ENCODE data around the gene ZNF385D.

The ZNF385D gene

GRCh38 chr3:21781355-21781754, 30.3 kb upstream of the ZNF385D start:
- H3K23ac ChIP-seq (ENCODE audit: low read length), result no peak overlapping the region
- H2BK12ac ChIP-seq (ENCODE audit: low read length), result no peak overlapping the region
- no CpG with 5 or more reads among the region's 2 CpGs for WGBS (ENCODE audit: extremely low coverage, insufficient coverage, insufficient read length)
- H3K4me3 ChIP-seq (ENCODE audit: low read depth, low read length), result no peak overlapping the region
- no peak overlapping the region for H3K14ac ChIP-seq (ENCODE audit: low read length)
- no peaks in the 10 kb centered on the region for H3K79me2 ChIP-seq (ENCODE audit: control insufficient read depth, insufficient read depth, low read length, poor library complexity)
- H4K12ac ChIP-seq (ENCODE audit: low read depth, low read length), result no peak overlapping the region
- H4K91ac ChIP-seq (ENCODE audit: low read depth, low read length), result no peak overlapping the region
- H2AFZ ChIP-seq (ENCODE audit: insufficient read depth, low read length, poor library complexity), result no peak overlapping the region
- DNase-seq, result no peak
- no peak overlapping the region for H2AK5ac ChIP-seq (ENCODE audit: low read length)
- H2BK120ac ChIP-seq (ENCODE audit: insufficient read depth, low read length, poor library complexity), result no peak overlapping the region
- no peaks in the 10 kb centered on the region for H3K4me1 ChIP-seq (ENCODE audit: control insufficient read depth in 1 of 2, insufficient read depth in 2 of 2, low read length in 2 of 2)
- no peak overlapping the region for H3K9ac ChIP-seq (ENCODE audit: low read length)
- H3K9me3 ChIP-seq (ENCODE audit: insufficient read depth, low read depth, low read length), result no peaks in the 10 kb centered on the region
- no peak overlapping the region for H3K18ac ChIP-seq (ENCODE audit: low read length)
- no peak overlapping the region for H2BK5ac ChIP-seq (ENCODE audit: low read depth, low read length, poor library complexity)
- H3K27me3 ChIP-seq (ENCODE audit: insufficient read depth, low read length), result no peaks in the 10 kb centered on the region
- no peak overlapping the region for H3K4me2 ChIP-seq (ENCODE audit: low read length)
- H3K27ac ChIP-seq (ENCODE audit: low read depth, low read length), result no peak overlapping the region
- H3K4ac ChIP-seq (ENCODE audit: low read depth, low read length), result no peak overlapping the region
- H4K8ac ChIP-seq (ENCODE audit: low read depth, low read length), result no peak overlapping the region
- no peaks in the 10 kb centered on the region for H3K79me1 ChIP-seq (ENCODE audit: low read length)
- H3K36me3 ChIP-seq (ENCODE audit: control insufficient read depth in 1 of 2, insufficient read depth in 2 of 2, low read length in 2 of 2), result no peaks in the 10 kb centered on the region

- no peak overlapping the region for H2AK5ac ChIP-seq (ENCODE audit: low read length)
Measured at GRCh38 chr3:21779909-21780308, 28.9 kb upstream of the ZNF385D start.

GRCh38 chr3:21778715-21779114, 27.7 kb upstream of the ZNF385D start:
- no CpG with 5 or more reads among the region's 1 CpG for WGBS (ENCODE audit: extremely low coverage, insufficient coverage, insufficient read length)
- Histone ChIP-seq H3K9ac (ENCODE audit: low read length) (no peak overlapping the region), H3K23ac (ENCODE audit: low read length) (no peak overlapping the region), H3K4ac (ENCODE audit: low read depth, low read length) (no peak overlapping the region), H3K9me3 (ENCODE audit: insufficient read depth, low read depth, low read length) (no peaks in the 10 kb centered on the region), H4K91ac (ENCODE audit: low read depth, low read length) (no peak overlapping the region), H3K18ac (ENCODE audit: low read length) (no peak overlapping the region), H2AK5ac (ENCODE audit: low read length) (no peak overlapping the region), H2BK120ac (ENCODE audit: insufficient read depth, low read length, poor library complexity) (no peak overlapping the region), H3K79me2 (ENCODE audit: control insufficient read depth, insufficient read depth, low read length, poor library complexity) (no peaks in the 10 kb centered on the region), H3K4me1 (ENCODE audit: control insufficient read depth in 1 of 2, insufficient read depth in 2 of 2, low read length in 2 of 2) (no peaks in the 10 kb centered on the region), H4K8ac (ENCODE audit: low read depth, low read length) (no peak overlapping the region), H2BK12ac (ENCODE audit: low read length) (no peak overlapping the region), H3K4me3 (ENCODE audit: low read depth, low read length) (no peak overlapping the region), H4K12ac (ENCODE audit: low read depth, low read length) (no peak overlapping the region), H3K4me2 (ENCODE audit: low read length) (no peak overlapping the region), H3K27ac (ENCODE audit: low read depth, low read length) (no peak overlapping the region), H3K36me3 (ENCODE audit: control insufficient read depth in 1 of 2, insufficient read depth in 2 of 2, low read length in 2 of 2) (no peaks in the 10 kb centered on the region), H2AFZ (ENCODE audit: insufficient read depth, low read length, poor library complexity) (no peak overlapping the region), H2BK5ac (ENCODE audit: low read depth, low read length, poor library complexity) (no peak overlapping the region), H3K79me1 (ENCODE audit: low read length) (no peaks in the 10 kb centered on the region), H3K14ac (ENCODE audit: low read length) (no peak overlapping the region), H3K27me3 (ENCODE audit: insufficient read depth, low read length) (no peaks in the 10 kb centered on the region)
- no peak for DNase-seq

More at GRCh38 chr3:21779909-21780308, 28.9 kb upstream of the ZNF385D start:
- Histone ChIP-seq H3K79me1 (ENCODE audit: low read length) (no peaks in the 10 kb centered on the region), H4K8ac (ENCODE audit: low read depth, low read length) (no peak overlapping the region), H3K4me2 (ENCODE audit: low read length) (no peak overlapping the region), H3K18ac (ENCODE audit: low read length) (no peak overlapping the region), H3K27ac (ENCODE audit: low read depth, low read length) (no peak overlapping the region), H3K36me3 (ENCODE audit: control insufficient read depth in 1 of 2, insufficient read depth in 2 of 2, low read length in 2 of 2) (no peaks in the 10 kb centered on the region), H3K4ac (ENCODE audit: low read depth, low read length) (no peak overlapping the region), H2AFZ (ENCODE audit: insufficient read depth, low read length, poor library complexity) (no peak overlapping the region), H4K12ac (ENCODE audit: low read depth, low read length) (no peak overlapping the region), H3K79me2 (ENCODE audit: control insufficient read depth, insufficient read depth, low read length, poor library complexity) (no peaks in the 10 kb centered on the region), H3K4me1 (ENCODE audit: control insufficient read depth in 1 of 2, insufficient read depth in 2 of 2, low read length in 2 of 2) (no peaks in the 10 kb centered on the region), H2BK12ac (ENCODE audit: low read length) (no peak overlapping the region), H3K9ac (ENCODE audit: low read length) (no peak overlapping the region), H2BK120ac (ENCODE audit: insufficient read depth, low read length, poor library complexity) (no peak overlapping the region), H3K4me3 (ENCODE audit: low read depth, low read length) (no peak overlapping the region), H4K91ac (ENCODE audit: low read depth, low read length) (no peak overlapping the region), H3K27me3 (ENCODE audit: insufficient read depth, low read length) (no peaks in the 10 kb centered on the region), H3K14ac (ENCODE audit: low read length) (no peak overlapping the region), H3K23ac (ENCODE audit: low read length) (no peak overlapping the region), H3K9me3 (ENCODE audit: insufficient read depth, low read depth, low read length) (no peaks in the 10 kb centered on the region), H2BK5ac (ENCODE audit: low read depth, low read length, poor library complexity) (no peak overlapping the region)
- DNase-seq, result no peak
- WGBS (ENCODE audit: extremely low coverage, insufficient coverage, insufficient read length), result no CpG with 5 or more reads among the region's 1 CpG

GRCh38 chr3:21777821-21778220, 26.8 kb upstream of the ZNF385D start:
- Histone ChIP-seq H2AFZ (ENCODE audit: insufficient read depth, low read length, poor library complexity) (no peak overlapping the region), H3K23ac (ENCODE audit: low read length) (no peak overlapping the region), H2BK5ac (ENCODE audit: low read depth, low read length, poor library complexity) (no peak overlapping the region), H3K18ac (ENCODE audit: low read length) (no peak overlapping the region), H3K36me3 (ENCODE audit: control insufficient read depth in 1 of 2, insufficient read depth in 2 of 2, low read length in 2 of 2) (no peaks in the 10 kb centered on the region), H2BK12ac (ENCODE audit: low read length) (no peak overlapping the region), H3K4ac (ENCODE audit: low read depth, low read length) (no peak overlapping the region), H3K4me3 (ENCODE audit: low read depth, low read length) (no peak overlapping the region), H3K4me2 (ENCODE audit: low read length) (no peak overlapping the region), H2AK5ac (ENCODE audit: low read length) (no peak overlapping the region), H4K12ac (ENCODE audit: low read depth, low read length) (no peak overlapping the region), H3K9me3 (ENCODE audit: insufficient read depth, low read depth, low read length) (no peaks in the 10 kb centered on the region), H4K91ac (ENCODE audit: low read depth, low read length) (no peak overlapping the region), H3K27ac (ENCODE audit: low read depth, low read length) (no peak overlapping the region), H2BK120ac (ENCODE audit: insufficient read depth, low read length, poor library complexity) (no peak overlapping the region), H3K79me2 (ENCODE audit: control insufficient read depth, insufficient read depth, low read length, poor library complexity) (no peaks in the 10 kb centered on the region), H3K14ac (ENCODE audit: low read length) (no peak overlapping the region), H3K4me1 (ENCODE audit: control insufficient read depth in 1 of 2, insufficient read depth in 2 of 2, low read length in 2 of 2) (no peaks in the 10 kb centered on the region), H4K8ac (ENCODE audit: low read depth, low read length) (no peak overlapping the region), H3K9ac (ENCODE audit: low read length) (no peak overlapping the region), H3K79me1 (ENCODE audit: low read length) (no peaks in the 10 kb centered on the region), H3K27me3 (ENCODE audit: insufficient read depth, low read length) (no peaks in the 10 kb centered on the region)
- no CpG with 5 or more reads among the region's 2 CpGs for WGBS (ENCODE audit: extremely low coverage, insufficient coverage, insufficient read length)
- DNase-seq, result no peak
